Measurements from ENCODE around the gene LYL1.

Gene LYL1

GRCh38 chr19:13091400-13092157, 11.1 kb downstream of the LYL1 start:
- peak; percentile 93 for DNase-seq

GRCh38 chr19:13090511-13091231, 12.0 kb downstream of the LYL1 start:
- peak; percentile 35 for DNase-seq

- peak; percentile 29 for DNase-seq
Observed at GRCh38 chr19:13089857-13090507, 12.7 kb downstream of the LYL1 start.

GRCh38 chr19:13089139-13089856, 13.4 kb downstream of the LYL1 start:
- peak; percentile 32 for DNase-seq

GRCh38 chr19:13087795-13088537, 14.7 kb downstream of the LYL1 start:
- DNase-seq = no peak

GRCh38 chr19:13087295-13087694, 15.4 kb downstream of the LYL1 start:
- no peak for DNase-seq

- no peak for DNase-seq
Observed at GRCh38 chr19:13086341-13086740, 16.3 kb downstream of the LYL1 start.

GRCh38 chr19:13085666-13086065, 17.0 kb downstream of the LYL1 start:
- DNase-seq = no peak

- DNase-seq = no peak
Observed at GRCh38 chr19:13083627-13084026, 19.0 kb downstream of the LYL1 start.

- no peak for DNase-seq
Observed at GRCh38 chr19:13083008-13083404, 19.7 kb downstream of the LYL1 start.

- peak; percentile 64 for DNase-seq
Observed at GRCh38 chr19:13082192-13083007, 20.3 kb downstream of the LYL1 start.

- DNase-seq = peak; percentile 86
Observed at GRCh38 chr19:13079542-13079986, 23.1 kb downstream of the LYL1 start.

- DNase-seq = no peak
Observed at GRCh38 chr19:13078897-13079541, 23.6 kb downstream of the LYL1 start.

GRCh38 chr19:13078381-13078780, 24.3 kb downstream of the LYL1 start:
- DNase-seq = no peak

GRCh38 chr19:13077240-13077639, 25.4 kb downstream of the LYL1 start:
- DNase-seq = no peak

- no peak for DNase-seq
Observed at GRCh38 chr19:13076787-13077186, 25.9 kb downstream of the LYL1 start.

- DNase-seq = no peak
Observed at GRCh38 chr19:13076320-13076719, 26.3 kb downstream of the LYL1 start.

- DNase-seq = no peak
Observed at GRCh38 chr19:13074378-13074777, 28.3 kb downstream of the LYL1 start.

- DNase-seq = no peak
Observed at GRCh38 chr19:13073263-13073662, 29.4 kb downstream of the LYL1 start.

GRCh38 chr19:13072188-13072908, 30.3 kb downstream of the LYL1 start:
- no peak for DNase-seq

All from femur (tissue), 1 donor.